Measurements from ENCODE around the gene GRM4.

GRCh38 chr6:34015586-34015985, 130.3 kb downstream of the GRM4 start:
- TF ChIP-seq, protein P1, sequence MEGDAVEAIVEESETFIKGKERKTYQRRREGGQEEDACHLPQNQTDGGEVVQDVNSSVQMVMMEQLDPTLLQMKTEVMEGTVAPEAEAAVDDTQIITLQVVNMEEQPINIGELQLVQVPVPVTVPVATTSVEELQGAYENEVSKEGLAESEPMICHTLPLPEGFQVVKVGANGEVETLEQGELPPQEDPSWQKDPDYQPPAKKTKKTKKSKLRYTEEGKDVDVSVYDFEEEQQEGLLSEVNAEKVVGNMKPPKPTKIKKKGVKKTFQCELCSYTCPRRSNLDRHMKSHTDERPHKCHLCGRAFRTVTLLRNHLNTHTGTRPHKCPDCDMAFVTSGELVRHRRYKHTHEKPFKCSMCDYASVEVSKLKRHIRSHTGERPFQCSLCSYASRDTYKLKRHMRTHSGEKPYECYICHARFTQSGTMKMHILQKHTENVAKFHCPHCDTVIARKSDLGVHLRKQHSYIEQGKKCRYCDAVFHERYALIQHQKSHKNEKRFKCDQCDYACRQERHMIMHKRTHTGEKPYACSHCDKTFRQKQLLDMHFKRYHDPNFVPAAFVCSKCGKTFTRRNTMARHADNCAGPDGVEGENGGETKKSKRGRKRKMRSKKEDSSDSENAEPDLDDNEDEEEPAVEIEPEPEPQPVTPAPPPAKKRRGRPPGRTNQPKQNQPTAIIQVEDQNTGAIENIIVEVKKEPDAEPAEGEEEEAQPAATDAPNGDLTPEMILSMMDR (IDR thresholded peaks at IDR 0.05; ENCODE audit: low read depth, low read length, missing input control) = no peak
- TF ChIP-seq RAD21 (IDR thresholded peaks at IDR 0.05) = no peak
